Measurements from ENCODE around the gene C5orf63. TPM values are rescaled to one million over a fixed set of nuclear protein-coding genes. Genes with fewer than 3 reads are reported as not detected.

The C5orf63 gene
- total and polyA plus RNA-seq, 2 of the 13 experiments (the other 11 are each of a cell fraction or from before 2014, with no cell fraction given): 7.9 to 8.8 TPM

- TF ChIP-seq POLR2G (IDR thresholded peaks at IDR 0.05; ENCODE audit: low read depth, low read length) (peak; percentile 94), TRIM22 (IDR thresholded peaks at IDR 0.05) (no peak), SNAPC4 (CRISPR knock-in tag; IDR thresholded peaks at IDR 0.05) (0 out of 2 replicates have a peak, but pooled peaks have one; percentile 28), TMF1 (CRISPR knock-in tag; IDR thresholded peaks at IDR 0.05; ENCODE audit: low read depth) (peak; percentile 82; the same call in 1 of the 2 replicates), TFDP2 (CRISPR knock-in tag; IDR thresholded peaks at IDR 0.05) (peak; percentile 85), GMEB1 (CRISPR knock-in tag; IDR thresholded peaks at IDR 0.05; ENCODE audit: borderline replicate concordance) (peak; percentile 91), ZFP37 (CRISPR knock-in tag; IDR thresholded peaks at IDR 0.05; ENCODE audit: borderline replicate concordance) (no peak), ZXDC (CRISPR knock-in tag; IDR thresholded peaks at IDR 0.05) (0 out of 2 replicates have a peak, but pooled peaks have one; percentile 48), ZNF496 (CRISPR knock-in tag; IDR thresholded peaks at IDR 0.05; ENCODE audit: insufficient replicate concordance) (no peak), TOPORS (CRISPR knock-in tag; IDR thresholded peaks at IDR 0.05) (peak; percentile 88; the same call in 1 of the 2 replicates), PCBP1 (IDR thresholded peaks at IDR 0.05; ENCODE audit: borderline replicate concordance, low read depth, low read length) (no peak), ZSCAN9 (CRISPR knock-in tag; IDR thresholded peaks at IDR 0.05; ENCODE audit: borderline replicate concordance) (peak; percentile 69), ZNF326 (CRISPR knock-in tag; IDR thresholded peaks at IDR 0.05; ENCODE audit: borderline replicate concordance) (no peak), THAP7 (CRISPR knock-in tag; IDR thresholded peaks at IDR 0.05) (no peak)
Observed at GRCh38 chr5:127072861-127073846, at the start of gene C5orf63 (continued).
